Aorta (tissue), 5 donors: Measurements from ENCODE around the gene ARHGEF10L. TPM values are rescaled to one million over a fixed set of nuclear protein-coding genes. Genes with fewer than 3 reads are reported as not detected.

ENCODE experiments used
- ATAC-seq: fragments of 200-7000 bp; cut with Tn5 transposase; one replicate; pipeline ENCODE4 v1.9.1; 2022; ENCODE audit warnings: moderate library complexity; ENCODE audit not compliant: low FRiP score
- DNase-seq, 2 donors: peaks; one replicate each; pipeline ENCODE4 v3.0.0-alpha.2; 2020
- H3K27ac ChIP-seq, 2 donors: one replicate each; pipeline ENCODE4 v1.5.1; 2013; ENCODE audit warnings: low read length in 2 of 2, mild to moderate bottlenecking in 2 of 2, moderate library complexity in 2 of 2, control low read depth in 1 of 2, inconsistent platforms in 1 of 2, low read depth in 1 of 2
- H3K27me3 ChIP-seq, 2 donors: one replicate each; pipeline ENCODE4 v1.6.1; 2013; ENCODE audit warnings: control low read depth in 1 of 2, low read length in 1 of 2, mild to moderate bottlenecking in 1 of 2, moderate library complexity in 1 of 2; ENCODE audit not compliant: insufficient read depth in 2 of 2, control insufficient read depth in 1 of 2
- H3K36me3 ChIP-seq, 2 donors: one replicate each; pipeline ENCODE4 v1.6.1; 2013; ENCODE audit warnings: control low read depth in 1 of 2, low read length in 1 of 2, mild to moderate bottlenecking in 1 of 2; ENCODE audit not compliant: insufficient read depth in 2 of 2, control insufficient read depth in 1 of 2
- H3K4me1 ChIP-seq, 2 donors: one replicate each; pipeline ENCODE4 v1.6.1; 2013; ENCODE audit warnings: low read length in 2 of 2, control low read depth in 1 of 2, mild to moderate bottlenecking in 1 of 2, moderate library complexity in 1 of 2; ENCODE audit not compliant: insufficient read depth in 2 of 2, control insufficient read depth in 1 of 2
- H3K4me3 ChIP-seq, 2 donors: one replicate each; pipeline ENCODE4 v1.5.1; 2013; ENCODE audit warnings: low read length in 2 of 2, control low read depth in 1 of 2, mild to moderate bottlenecking in 1 of 2
- H3K9me3 ChIP-seq: one replicate; pipeline ENCODE4 v1.6.1; 2013; ENCODE audit warnings: mild to moderate bottlenecking, low read length; ENCODE audit not compliant: control insufficient read depth
- WGBS, 2 donors: extraction: QIAGEN DNeasy Blood & Tissue Kit; methylation state at CpG; one replicate each; pipeline ENCODE4 v1.1.7; 2013; 5-methylcytosine and 5-hydroxymethylcytosine counted together
- intact Hi-C, 2 donors: fragments of 100-400 bp; cut with DNase I; formaldehyde crosslinking; loops; one replicate each; pipeline versions ENCODE4 v1.14.2 to v1.15.0; 2022
- polyA plus RNA-seq, 2 donors: library from polyadenylated mRNA; stranded (reverse); fragments of 200-250 nt; gene quantifications; one replicate each; pipeline ENCODE4 v1.2.3, GENCODE V29; 2013
- total RNA-seq, 2 donors: library from RNA; stranded (reverse); fragmentation: NEBNext Ultra II Directional; extraction: Animal tissue kit (Norgen Biotek cat#: 25700); gene quantifications; one replicate each; pipeline ENCODE4 v1.2.1, GENCODE V29; 2021
- donor health status: healthy with polysubstance abuse.
- donor health status: Bipolar disorder and iron deficiency.
- donor health status: DM: no; HTN: no; CAD: no.
- donor health status: DM: no; HTN: no; CAD: no.
- donor health status: DM: yes; HTN: yes; CAD: no.

ARHGEF10L gene
- total and polyA plus RNA-seq, 4 donors: 24.0 to 190 (median 133) TPM

- intact Hi-C loops: loop anchor here in 1 of 2 donors (5.0 kb wide), 1 partner anchor 33 kb away; no protein-coding TSS in a partner anchor
- no peak for ATAC-seq
Measured at GRCh38 chr1:17539118-17539476, 401 bp upstream of the ARHGEF10L start.

GRCh38 chr1:17540255-17541001 lies 930 bp downstream of the ARHGEF10L start:
- 0 to 1% methylated on average over 25 to 26 of the region's 26 CpGs for WGBS, 2 donors
- H3K27ac ChIP-seq: peak overlapping the region; percentile 95 to 96
- H3K9me3 ChIP-seq: no peaks in the 10 kb centered on the region
- intact Hi-C loops: loop anchor here in 1 of 2 donors (5.0 kb wide), 1 partner anchor 37 kb away; no protein-coding TSS in a partner anchor
- H3K36me3 ChIP-seq: no peaks in the 10 kb centered on the region
- DNase-seq (peak; percentile 88 to 90), ATAC-seq (peak; percentile 87)
- peak overlapping the region; percentile 46 to 93 for H3K4me3 ChIP-seq
- peaks cover 0 to 6% of the 10 kb centered on the region in 2 donors for H3K4me1 ChIP-seq
- H3K27me3 ChIP-seq: no peaks in the 10 kb centered on the region

More at GRCh38 chr1:17539118-17539476, 401 bp upstream of the ARHGEF10L start:
- Histone ChIP-seq H3K36me3 (no peaks in the 10 kb centered on the region), H3K27ac (peak overlapping the region; percentile 96 to 100), H3K4me3 (peak overlapping the region; percentile 46 to 93), H3K9me3 (no peaks in the 10 kb centered on the region), H3K27me3 (no peaks in the 10 kb centered on the region), H3K4me1 (peaks cover 0 to 4% of the 10 kb centered on the region in 2 donors)
- DNase-seq: no peak
- WGBS, 2 donors: 4 to 7% methylated on average over 17 to 20 of the region's 20 CpGs

DNA sequence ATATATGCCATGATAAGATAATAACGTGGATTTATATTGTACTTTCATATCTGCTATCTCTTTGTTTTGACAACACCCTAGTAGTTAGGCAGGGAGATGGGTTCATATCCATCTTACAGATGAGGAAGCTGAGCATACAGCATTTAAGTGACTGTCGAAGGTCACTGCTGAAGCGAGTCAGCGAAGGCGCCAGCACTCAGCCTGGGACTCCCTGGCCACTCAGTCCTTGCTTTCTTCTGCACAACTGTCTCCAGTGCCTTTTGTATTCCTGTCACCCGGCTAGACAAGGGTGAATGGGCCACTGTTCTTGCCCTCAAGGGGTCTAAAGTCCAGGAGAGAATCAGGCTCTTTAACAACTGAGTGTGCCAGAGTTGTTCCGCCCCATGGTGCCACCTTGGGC lies 3.1 kb downstream of the ARHGEF10L start:
- Histone ChIP-seq H3K27ac (peak overlapping the region; percentile 73 to 77), H3K36me3 (peaks cover 0 to under 1% of the 10 kb centered on the region in 2 donors), H3K4me1 (peaks cover 0 to 7% of the 10 kb centered on the region in 2 donors), H3K27me3 (no peaks in the 10 kb centered on the region), H3K9me3 (no peaks in the 10 kb centered on the region), H3K4me3 (no peak overlapping the region)
- intact Hi-C loops: loop anchor here in 1 of 2 donors (5.0 kb wide), 1 partner anchor 35 kb away; no protein-coding TSS in a partner anchor
- DNase-seq (no peak), ATAC-seq (no peak)
- 58 to 65% methylated on average over 7 of the region's 7 CpGs for WGBS, 2 donors

DNA sequence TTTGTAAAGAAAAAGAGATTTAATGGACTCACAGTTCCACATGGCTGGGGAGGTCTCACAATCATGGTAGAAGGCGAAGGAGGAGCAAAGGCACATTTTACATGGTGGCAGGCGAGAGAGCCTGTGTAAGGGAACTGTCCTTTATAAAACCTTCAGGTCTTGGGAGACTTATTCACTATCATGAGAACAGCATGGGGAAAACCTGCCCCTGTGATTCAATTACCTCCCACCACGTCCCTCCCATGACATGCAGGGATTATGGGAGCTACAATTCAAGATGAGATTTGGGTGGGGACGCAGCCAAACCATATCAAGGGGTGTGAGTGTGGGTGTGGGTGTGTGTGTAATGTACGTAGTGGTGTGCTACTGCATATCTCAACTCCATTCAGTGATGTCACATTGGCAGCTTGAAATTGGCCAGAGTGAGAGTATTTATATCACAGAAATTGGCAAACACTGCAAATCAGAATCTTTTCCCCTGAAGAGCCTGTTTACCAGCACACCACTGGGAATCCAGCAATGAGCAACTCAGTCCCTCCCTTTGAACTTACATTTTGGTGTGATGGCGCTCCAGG lies 5.4 kb downstream of the ARHGEF10L start:
- Histone ChIP-seq H3K27me3 (no peaks in the 10 kb centered on the region), H3K27ac (peak overlapping the region; percentile 32 to 89), H3K4me1 (peaks cover 0 to 4% of the 10 kb centered on the region in 2 donors), H3K9me3 (no peaks in the 10 kb centered on the region), H3K36me3 (peaks cover 0 to 1% of the 10 kb centered on the region in 2 donors), H3K4me3 (no peak overlapping the region)
- 44 to 48% methylated on average over 6 of the region's 6 CpGs for WGBS, 2 donors
- ATAC-seq (no peak), DNase-seq (no peak)
- intact Hi-C loops: loop anchor here in 1 of 2 donors (5.0 kb wide), 1 partner anchor 32 kb away; no protein-coding TSS in a partner anchor

DNA sequence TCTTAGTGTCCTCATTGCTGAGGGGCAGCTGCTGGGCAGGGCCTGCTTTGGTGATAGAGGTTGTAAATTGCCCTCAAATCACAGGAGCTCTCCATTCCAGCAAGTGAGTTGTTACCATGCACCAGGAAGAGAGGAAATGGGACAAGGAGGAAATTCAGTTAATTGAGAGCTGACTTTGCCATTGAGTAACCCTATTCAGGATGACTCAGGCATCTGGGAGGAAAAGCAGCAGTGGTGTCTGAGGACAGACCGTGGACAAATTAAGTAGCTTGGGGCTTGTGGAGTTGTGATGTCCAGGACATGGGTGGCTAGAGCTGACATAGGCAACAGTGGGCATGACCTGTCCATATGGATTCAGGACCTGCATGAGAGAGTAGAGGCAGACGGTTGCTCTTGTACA lies 5.9 kb downstream of the ARHGEF10L start:
- Histone ChIP-seq H3K4me3 (no peak overlapping the region), H3K27me3 (no peaks in the 10 kb centered on the region), H3K9me3 (no peaks in the 10 kb centered on the region), H3K27ac (peak overlapping the region in 1 of 2 donors; percentile 89), H3K4me1 (peaks cover 0 to 4% of the 10 kb centered on the region in 2 donors), H3K36me3 (peaks cover 0 to 1% of the 10 kb centered on the region in 2 donors)
- ATAC-seq (peak; percentile 70), DNase-seq (no peak)
- WGBS, 2 donors: 2 to 5% methylated on average over 2 of the region's 2 CpGs
- intact Hi-C loops: no loop called here

DNA sequence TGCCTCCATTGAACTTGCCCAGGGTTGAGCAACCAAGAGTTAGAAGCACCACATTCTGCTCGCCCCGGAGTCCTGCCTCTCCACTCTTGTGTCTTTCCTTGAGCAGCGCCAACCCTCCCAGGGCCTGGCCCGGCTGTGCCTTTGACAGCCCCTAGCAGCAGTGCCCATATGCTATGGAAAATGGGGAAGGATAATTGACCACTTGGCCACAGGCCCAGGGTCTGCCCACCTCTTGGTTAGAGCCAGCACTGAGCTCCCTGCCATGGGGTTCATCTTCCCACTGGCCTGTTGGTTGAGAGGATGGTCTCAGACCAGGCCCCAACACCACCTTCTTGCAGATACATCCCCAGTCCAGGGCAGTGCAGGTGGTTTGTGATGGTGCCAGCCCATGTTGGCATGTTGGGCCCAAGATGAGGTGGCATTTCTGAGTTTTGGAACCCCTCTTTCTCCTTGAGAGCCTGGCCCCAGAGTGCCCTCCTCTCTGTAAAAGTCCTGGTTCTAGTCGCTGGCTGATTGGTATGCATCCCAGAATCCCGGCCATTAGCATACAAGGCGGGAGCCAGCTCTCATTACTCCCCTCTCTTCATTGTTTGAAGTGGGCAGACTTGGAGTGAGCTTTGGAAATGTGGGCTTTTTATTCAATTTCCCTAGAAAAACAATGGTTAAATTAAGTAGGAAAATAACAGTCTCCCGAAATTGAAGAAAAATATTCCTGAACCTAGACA lies 7.6 kb downstream of the ARHGEF10L start:
- intact Hi-C loops: no loop called here
- Histone ChIP-seq H3K4me1 (peaks cover 0 to 4% of the 10 kb centered on the region in 2 donors), H3K4me3 (no peak overlapping the region), H3K36me3 (peaks cover 0 to 1% of the 10 kb centered on the region in 2 donors), H3K27ac (peak overlapping the region; percentile 18 to 65), H3K27me3 (no peaks in the 10 kb centered on the region), H3K9me3 (no peaks in the 10 kb centered on the region)
- DNase-seq (no peak), ATAC-seq (no peak)
- WGBS, 2 donors: 14 to 19% methylated on average over 8 of the region's 8 CpGs

DNA sequence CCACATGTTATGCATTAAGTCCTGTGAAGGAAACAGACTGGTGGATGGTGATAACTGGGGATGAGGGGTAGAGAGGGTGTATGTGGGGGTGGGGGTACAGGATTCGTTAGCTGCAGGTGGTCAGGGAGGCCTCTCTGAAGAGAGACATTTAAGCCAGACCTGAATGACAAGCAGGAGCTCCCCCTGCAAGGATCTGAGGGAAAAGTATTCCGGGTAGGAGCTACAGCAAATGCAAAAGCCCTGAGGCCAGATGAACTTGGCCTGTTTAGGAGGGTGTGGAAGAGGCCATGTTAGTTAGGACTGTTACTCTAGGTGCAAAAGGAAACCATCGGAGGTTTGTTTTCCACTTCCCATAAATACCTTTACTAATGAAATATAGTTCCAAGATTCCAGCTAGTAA lies 9.9 kb downstream of the ARHGEF10L start:
- no peak for ATAC-seq
- Histone ChIP-seq H3K4me1 (peaks cover 2 to 4% of the 10 kb centered on the region in 2 donors), H3K4me3 (no peak overlapping the region), H3K9me3 (no peaks in the 10 kb centered on the region), H3K27ac (peak overlapping the region in 1 of 2 donors; percentile 62), H3K36me3 (peaks cover 0 to 1% of the 10 kb centered on the region in 2 donors), H3K27me3 (no peaks in the 10 kb centered on the region)
- no peak for DNase-seq
- WGBS, 2 donors: 57 to 68% methylated on average over 3 of the region's 3 CpGs
- intact Hi-C loops: no loop called here

GRCh38 chr1:17550729-17551584 lies 11.5 kb downstream of the ARHGEF10L start:
- Histone ChIP-seq H3K9me3 (no peaks in the 10 kb centered on the region), H3K4me1 (peaks cover 0 to 2% of the 10 kb centered on the region in 2 donors), H3K4me3 (no peak overlapping the region), H3K27me3 (no peaks in the 10 kb centered on the region), H3K36me3 (peaks cover 0 to 1% of the 10 kb centered on the region in 2 donors), H3K27ac (peak overlapping the region; percentile 24 to 84)
- intact Hi-C loops: loop anchor here in 1 of 2 donors (5.0 kb wide), 2 partner anchors 36 to 76 kb away; no protein-coding TSS in a partner anchor
- DNase-seq (no peak), ATAC-seq (no peak)
- 29 to 31% methylated on average over 15 of the region's 15 CpGs for WGBS, 2 donors
